ENCODE results near the gene QRFP. TPM values are rescaled to one million over a fixed set of nuclear protein-coding genes. Genes with fewer than 3 reads are reported as not detected.

Gene QRFP
- total and polyA plus RNA-seq, 2 of the 8 experiments (the other 6 are each of a cell fraction or from before 2014, with no cell fraction given), result not detected

DNA sequence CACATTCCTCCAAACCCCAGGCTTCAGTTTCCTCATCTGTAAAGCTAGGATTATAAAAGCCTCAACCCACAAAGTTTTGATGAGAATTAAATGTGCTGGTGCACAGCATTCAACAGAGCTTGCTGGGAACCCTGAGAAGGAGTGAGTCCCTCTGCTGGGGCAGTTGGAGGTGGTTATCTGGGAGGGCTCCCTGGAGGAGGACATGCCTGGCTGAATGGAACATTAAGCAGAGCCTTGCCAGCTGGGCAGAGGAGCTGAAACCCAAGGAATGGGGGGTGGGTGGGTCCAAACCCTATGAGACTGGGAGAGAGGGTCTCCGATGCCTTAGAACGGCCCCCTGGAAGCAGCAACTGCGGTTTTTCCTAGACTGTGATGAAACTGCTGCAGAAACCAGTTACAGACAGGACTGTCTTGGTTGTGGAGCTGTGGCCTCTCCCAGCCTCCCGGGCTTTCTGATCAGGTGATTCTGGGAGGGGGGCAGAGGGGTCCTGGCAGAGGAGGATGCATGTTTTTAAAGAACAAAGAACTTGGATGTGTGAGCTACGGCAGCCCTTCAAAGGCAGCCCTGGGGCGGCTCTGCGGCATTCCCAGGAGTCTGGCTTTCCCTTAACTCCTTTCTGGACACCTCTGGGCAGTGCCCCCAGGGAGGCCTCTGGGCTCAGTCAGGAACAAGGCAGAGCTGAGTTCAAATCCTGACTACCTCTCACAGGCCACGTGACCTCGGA, 21.7 kb upstream of the QRFP start:
- no peak overlapping the region for H3K4me2 ChIP-seq (ENCODE audit: insufficient read depth in 1 of 2, low read depth in 2 of 2, low read length in 2 of 2)
- no peaks in the 10 kb centered on the region for H3K79me1 ChIP-seq (ENCODE audit: low read depth, low read length)
- no peak overlapping the region for H4K5ac ChIP-seq (ENCODE audit: insufficient read length, low read depth, low read length)
- H3K27ac ChIP-seq (ENCODE audit: low read depth, low read length), result no peak overlapping the region
- no peaks in the 10 kb centered on the region for H3K36me3 ChIP-seq (ENCODE audit: control insufficient read depth in 2 of 4, insufficient read depth in 4 of 4, low read length in 3 of 4)
- ChIA-PET POLR2A (ENCODE audit: partially characterized antibody) (interaction anchor here (1.6 kb wide), 1 partner anchor 8 kb away, joined by 3 read pairs; no protein-coding TSS in a partner anchor), CTCF (ENCODE audit: partially characterized antibody) (interaction anchor here (0.8 to 3.1 kb wide), 13 partner anchors 9 to 216 kb away, joined by 3 to 16 read pairs (median 5); no protein-coding TSS in a partner anchor)
- H2AK5ac ChIP-seq (ENCODE audit: low read depth, low read length), result no peak overlapping the region
- no peak overlapping the region for H3K56ac ChIP-seq (replicated peaks; ENCODE audit: insufficient read length, low read depth, low read length)
- no peak overlapping the region for H2BK15ac ChIP-seq (ENCODE audit: low read length)
- no peak overlapping the region for H2BK5ac ChIP-seq (ENCODE audit: low read depth, low read length)
- H3K27me3 ChIP-seq (replicated peaks in 1 of 4; ENCODE audit: control insufficient read depth in 3 of 4, extremely low read depth in 1 of 4, insufficient read depth in 3 of 4, low read length in 3 of 4), result no peaks in the 10 kb centered on the region; a peak in 1 of 7 replicates
- no peak overlapping the region for H2AFZ ChIP-seq (ENCODE audit: low read length)
- no peak overlapping the region for H2BK20ac ChIP-seq (ENCODE audit: low read length)
- 0 out of 2 replicates have a peak overlapping the region, but pooled peaks have one; percentile 27 for H2BK12ac ChIP-seq (ENCODE audit: low read depth, low read length)
- WGBS, 2 experiments (ENCODE audit: extremely low coverage in 1 of 2, insufficient coverage in 1 of 2, insufficient read length in 1 of 2, insufficient replicate concordance in 2 of 2, low coverage in 1 of 2, low lambda C conversion rate in 2 of 2, missing lambda C conversion rate in 1 of 2), result 94% methylated on average over 9 of the region's 9 CpGs; no CpG with 5 or more reads in 1 of the 2 experiments
- H4K8ac ChIP-seq (ENCODE audit: extremely low read depth, insufficient read depth, low read length), result no peak overlapping the region; the same call in 1 of the 2 replicates
- H3K9me3 ChIP-seq (ENCODE audit: insufficient read depth in 2 of 2, low read depth in 1 of 2, low read length in 1 of 2), result no peaks in the 10 kb centered on the region
- no peak overlapping the region for H3K14ac ChIP-seq (ENCODE audit: insufficient read length)
- FAIRE-seq, result no peak
- H3K23me2 ChIP-seq (ENCODE audit: low read depth, low read length), result no peaks in the 10 kb centered on the region
- DNase-seq (ENCODE audit: low read depth in 1 of 2, low spot score in 2 of 2), result no peak
- H3K9ac ChIP-seq (replicated peaks in 1 of 4; ENCODE audit: extremely low read depth in 1 of 4, low read depth in 3 of 4, low read length in 3 of 4), result no peak overlapping the region
- no peak overlapping the region for H3K18ac ChIP-seq (ENCODE audit: extremely low read depth, low read length)
- no peak overlapping the region for H4K91ac ChIP-seq (replicated peaks; ENCODE audit: insufficient read length, low read length)
- H3K23ac ChIP-seq (ENCODE audit: insufficient read length), result no peak overlapping the region
- H3K4ac ChIP-seq (replicated peaks; ENCODE audit: insufficient read length, low read depth, low read length), result no peak overlapping the region
- H3K4me3 ChIP-seq (ENCODE audit: extremely low read depth in 1 of 4, insufficient read depth in 2 of 4, low read depth in 3 of 4, low read length in 4 of 4), result no peak overlapping the region
- no peaks in the 10 kb centered on the region for H3K79me2 ChIP-seq (ENCODE audit: control insufficient read depth in 1 of 2, insufficient read depth in 2 of 2, low read length in 2 of 2)
- no peak overlapping the region for H2BK120ac ChIP-seq (replicated peaks; ENCODE audit: low read depth, low read length)
- H4K20me1 ChIP-seq (replicated peaks in 1 of 2; ENCODE audit: control insufficient read depth in 1 of 2, insufficient read depth in 2 of 2, low read length in 2 of 2), result no peaks in the 10 kb centered on the region
- peaks cover 1 to 20% (median 3%) of the 10 kb centered on the region in 4 experiments for H3K4me1 ChIP-seq (replicated peaks in 1 of 4; ENCODE audit: control insufficient read depth in 3 of 4, insufficient read depth in 4 of 4, low read length in 3 of 4)
- TF ChIP-seq SIRT6 (IDR thresholded peaks at IDR 0.05; ENCODE audit: low read length), result no peak
- no peak for TF ChIP-seq BRCA1 (IDR thresholded peaks at IDR 0.05; ENCODE audit: low read depth, low read length)
- TF ChIP-seq ZNF274 (IDR thresholded peaks at IDR 0.05; ENCODE audit: borderline replicate concordance, extremely low read depth, low read length), result no peak
- TF ChIP-seq, protein P1, sequence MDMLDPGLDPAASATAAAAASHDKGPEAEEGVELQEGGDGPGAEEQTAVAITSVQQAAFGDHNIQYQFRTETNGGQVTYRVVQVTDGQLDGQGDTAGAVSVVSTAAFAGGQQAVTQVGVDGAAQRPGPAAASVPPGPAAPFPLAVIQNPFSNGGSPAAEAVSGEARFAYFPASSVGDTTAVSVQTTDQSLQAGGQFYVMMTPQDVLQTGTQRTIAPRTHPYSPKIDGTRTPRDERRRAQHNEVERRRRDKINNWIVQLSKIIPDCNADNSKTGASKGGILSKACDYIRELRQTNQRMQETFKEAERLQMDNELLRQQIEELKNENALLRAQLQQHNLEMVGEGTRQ (IDR thresholded peaks at IDR 0.05; ENCODE audit: low read length), result no peak
- TF ChIP-seq RBBP5 (IDR thresholded peaks at IDR 0.05; ENCODE audit: borderline replicate concordance, low read depth, low read length), result no peak
- TF ChIP-seq RNF2 (IDR thresholded peaks at IDR 0.05; ENCODE audit: borderline replicate concordance, low read depth, low read length, missing control alignments, poor library complexity, severe bottlenecking), result no peak
- TF ChIP-seq PHF8 (conservative IDR thresholded peaks at IDR 0.05; ENCODE audit: low read depth, low read length), result no peak
- TF ChIP-seq KDM4A (IDR thresholded peaks at IDR 0.05; ENCODE audit: low read depth, low read length, severe bottlenecking), result no peak
- TF ChIP-seq YY1 (IDR thresholded peaks at IDR 0.05; ENCODE audit: low read depth, low read length), result no peak
- TF ChIP-seq POLR2A (IDR thresholded peaks at IDR 0.05; ENCODE audit: control extremely low read depth in 1 of 2, low read depth in 2 of 2, low read length in 2 of 2), result no peak
- TF ChIP-seq CEBPB (IDR thresholded peaks at IDR 0.05; ENCODE audit: low read depth, low read length), result no peak

Data from H1 (cell line).